KG1 (cell line): ENCODE data around the gene NKX6-2.
"Not testable (repeated sequence)": the region's sequence is repeated elsewhere in the genome, so short reads cannot be mapped to it uniquely, and the experiment has no call there.

Experiments
- DNase-seq: peaks from one replicate; lab custom pipeline; 2025; lab: John Stamatoyannopoulos, UW

NKX6-2 gene

GRCh38 chr10:132796846-132797245 is 10.9 kb upstream of the NKX6-2 start:
- no peak for DNase-seq

- no peak for DNase-seq
These were observed 8.2 kb upstream of the NKX6-2 start for GRCh38 chr10:132793871-132794849.

- no peak for DNase-seq
These were observed 7.3 kb upstream of the NKX6-2 start for GRCh38 chr10:132793213-132793612.

- no peak for DNase-seq
These were observed 6.8 kb upstream of the NKX6-2 start for GRCh38 chr10:132792796-132793195.

GRCh38 chr10:132792099-132792498 is 6.2 kb upstream of the NKX6-2 start:
- not testable (repeated sequence) for DNase-seq

- DNase-seq: no peak
These were observed 5.2 kb upstream of the NKX6-2 start for GRCh38 chr10:132790934-132791829.

- no peak for DNase-seq
These were observed 4.5 kb upstream of the NKX6-2 start for GRCh38 chr10:132790470-132790869.

GRCh38 chr10:132789659-132790148 is 3.8 kb upstream of the NKX6-2 start:
- no peak for DNase-seq

- DNase-seq: no peak
These were observed 2.9 kb upstream of the NKX6-2 start for GRCh38 chr10:132788831-132789219.

- DNase-seq: no peak
These were observed 2.4 kb upstream of the NKX6-2 start for GRCh38 chr10:132788180-132788830.

- DNase-seq: no peak
These were observed 1.7 kb upstream of the NKX6-2 start for GRCh38 chr10:132787495-132788179.

GRCh38 chr10:132786884-132787494 is 1.0 kb upstream of the NKX6-2 start:
- no peak for DNase-seq

GRCh38 chr10:132786476-132786883 is 533 bp upstream of the NKX6-2 start:
- no peak for DNase-seq

GRCh38 chr10:132784866-132785722 is 853 bp downstream of the NKX6-2 start:
- no peak for DNase-seq

- DNase-seq: no peak
These were observed 1.7 kb downstream of the NKX6-2 start for GRCh38 chr10:132783940-132784865.

- DNase-seq: no peak
These were observed 2.6 kb downstream of the NKX6-2 start for GRCh38 chr10:132783165-132783939.

GRCh38 chr10:132781556-132781955 is 4.4 kb downstream of the NKX6-2 start:
- no peak for DNase-seq

- no peak for DNase-seq
These were observed 5.6 kb downstream of the NKX6-2 start for GRCh38 chr10:132780356-132780755.
